Breast epithelium (tissue), 4 donors: Measurements from ENCODE around the gene ARL6IP5. TPM values are rescaled to one million over a fixed set of nuclear protein-coding genes. Genes with fewer than 3 reads are reported as not detected.

ENCODE experiments used
- DNase-seq, 2 donors: peaks; one replicate each; pipeline ENCODE4 v3.0.0-alpha.2; 2019; ENCODE audit warnings: low spot score in 2 of 2
- H3K27ac ChIP-seq, 2 donors: fragments of 200-600 bp; sonication (generic) in 1 of 2; one replicate each; pipeline ENCODE4 v1.5.1; 2016 to 2019; ENCODE audit warnings: mild to moderate bottlenecking in 1 of 2
- H3K27me3 ChIP-seq, 2 donors: fragments of 200-600 bp; sonication (generic) in 1 of 2; one replicate each; pipeline versions ENCODE4 v1.5.1 to v1.6.0; 2017 to 2019; ENCODE audit warnings: control low read depth in 1 of 2, mild to moderate bottlenecking in 1 of 2
- H3K36me3 ChIP-seq: fragments of 200-600 bp; one replicate; pipeline ENCODE4 v1.5.1; 2019
- H3K4me1 ChIP-seq, 2 donors: fragments of 200-600 bp; sonication (generic); one replicate each; pipeline ENCODE4 v1.5.1; 2016 to 2019; ENCODE audit warnings: control low read depth in 1 of 2
- H3K4me3 ChIP-seq, 3 donors: fragments of 200-600 bp; sonication (generic); 1 replicate in 2 of 3; 2 replicates in 1 of 3; pipeline ENCODE4 v1.5.1; 2016 to 2019; ENCODE audit warnings: mild to moderate bottlenecking in 3 of 3, moderate library complexity in 2 of 3
- H3K9me3 ChIP-seq, 2 donors: fragments of 200-600 bp; sonication (generic) in 1 of 2; one replicate each; pipeline ENCODE4 v1.5.1; 2016 to 2019; ENCODE audit warnings: control low read depth in 1 of 2
- POLR2A ChIP-seq: fragments of 450-650 bp; IDR thresholded peaks from one replicate; pipeline ENCODE4 v1.6.1; 2016; ENCODE audit warnings: antibody characterized with exemption, mild to moderate bottlenecking, moderate library complexity
- POLR2AphosphoS5 ChIP-seq, 3 donors: sonication (generic); formaldehyde crosslinking; IDR thresholded peaks; one replicate each; pipeline ENCODE4 v1.6.1; 2017; ENCODE audit warnings: antibody characterized with exemption in 3 of 3
- intact Hi-C: fragments of 100-400 bp; cut with DNase I; formaldehyde crosslinking; loops from one replicate; pipeline ENCODE4 v1.15.1; 2023; ENCODE audit warnings: low total_unique reads
- total RNA-seq, 3 donors: library from RNA; depleted of rRNA; stranded (reverse); fragments of >200 nt; gene quantifications; one replicate each; pipeline ENCODE4 v1.1.0, GENCODE V29; 2016
- TF ChIP-seq, protein P1 (sequence below), 3 donors: fragments of 450-650 bp; IDR thresholded peaks; one replicate each; pipeline ENCODE4 v1.5.1; 2016 to 2017; ENCODE audit warnings: antibody characterized with exemption in 3 of 3, mild to moderate bottlenecking in 3 of 3, moderate library complexity in 3 of 3

ARL6IP5 gene
- total RNA-seq, 3 donors from 2014 or later = 123 to 210 (median 174) TPM

DNA sequence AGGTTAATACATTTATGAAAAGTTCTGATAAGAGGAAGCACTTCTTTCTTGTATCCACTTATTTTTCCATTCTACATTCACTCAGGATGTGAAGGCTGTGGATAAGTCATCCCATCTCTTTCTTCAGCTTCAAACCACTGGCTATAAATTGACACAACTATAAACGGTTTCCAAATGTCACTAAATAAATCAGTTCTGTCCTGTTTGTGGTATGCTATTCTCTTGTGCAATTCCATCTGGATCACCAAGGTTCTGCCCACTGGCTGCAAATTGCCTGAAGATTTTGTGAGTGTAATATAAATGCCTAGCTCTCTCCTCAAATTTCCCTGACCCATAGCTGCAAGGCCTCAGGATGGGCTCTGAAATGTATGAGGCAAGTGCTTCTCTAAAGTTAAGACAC, 44.8 kb downstream of the ARL6IP5 start:
- no peaks in the 10 kb centered on the region for H3K36me3 ChIP-seq

DNA sequence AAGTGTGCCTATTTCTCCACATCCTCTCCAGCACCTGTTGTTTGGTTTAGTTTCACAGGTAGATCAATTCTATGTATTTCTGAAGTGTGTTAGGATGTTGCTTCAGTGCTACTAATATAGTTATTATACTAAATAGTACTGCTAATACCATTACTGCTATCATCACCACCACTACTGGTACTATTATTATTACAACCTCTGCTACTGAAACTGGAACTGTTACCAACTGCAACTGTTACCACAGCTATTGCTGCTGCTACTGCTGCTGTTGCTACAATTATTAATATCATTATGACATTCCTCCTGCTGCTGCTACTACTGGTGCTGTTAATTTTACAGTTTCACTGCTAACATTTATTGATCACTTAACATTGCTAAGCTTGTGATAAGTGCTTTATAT, 46.0 kb downstream of the ARL6IP5 start:
- intact Hi-C loops = no loop called here
- Histone ChIP-seq H3K4me1 (no peaks in the 10 kb centered on the region), H3K36me3 (no peaks in the 10 kb centered on the region), H3K27me3 (no peaks in the 10 kb centered on the region), H3K9me3 (no peaks in the 10 kb centered on the region), H3K4me3 (no peak overlapping the region), H3K27ac (no peak overlapping the region)
- DNase-seq = no peak
- TF ChIP-seq POLR2A (no peak), POLR2AphosphoS5 (IDR thresholded peaks at IDR 0.05) (no peak)
- TF ChIP-seq, protein P1, sequence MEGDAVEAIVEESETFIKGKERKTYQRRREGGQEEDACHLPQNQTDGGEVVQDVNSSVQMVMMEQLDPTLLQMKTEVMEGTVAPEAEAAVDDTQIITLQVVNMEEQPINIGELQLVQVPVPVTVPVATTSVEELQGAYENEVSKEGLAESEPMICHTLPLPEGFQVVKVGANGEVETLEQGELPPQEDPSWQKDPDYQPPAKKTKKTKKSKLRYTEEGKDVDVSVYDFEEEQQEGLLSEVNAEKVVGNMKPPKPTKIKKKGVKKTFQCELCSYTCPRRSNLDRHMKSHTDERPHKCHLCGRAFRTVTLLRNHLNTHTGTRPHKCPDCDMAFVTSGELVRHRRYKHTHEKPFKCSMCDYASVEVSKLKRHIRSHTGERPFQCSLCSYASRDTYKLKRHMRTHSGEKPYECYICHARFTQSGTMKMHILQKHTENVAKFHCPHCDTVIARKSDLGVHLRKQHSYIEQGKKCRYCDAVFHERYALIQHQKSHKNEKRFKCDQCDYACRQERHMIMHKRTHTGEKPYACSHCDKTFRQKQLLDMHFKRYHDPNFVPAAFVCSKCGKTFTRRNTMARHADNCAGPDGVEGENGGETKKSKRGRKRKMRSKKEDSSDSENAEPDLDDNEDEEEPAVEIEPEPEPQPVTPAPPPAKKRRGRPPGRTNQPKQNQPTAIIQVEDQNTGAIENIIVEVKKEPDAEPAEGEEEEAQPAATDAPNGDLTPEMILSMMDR (IDR thresholded peaks at IDR 0.05) = no peak

More for the DNA sequence above, 44.8 kb downstream of the ARL6IP5 start:
- no peak for DNase-seq
- Histone ChIP-seq H3K27ac (no peak overlapping the region), H3K9me3 (no peaks in the 10 kb centered on the region), H3K4me3 (no peak overlapping the region), H3K27me3 (no peaks in the 10 kb centered on the region), H3K4me1 (no peaks in the 10 kb centered on the region)
- intact Hi-C loops = no loop called here
- no peak for TF ChIP-seq POLR2AphosphoS5 (IDR thresholded peaks at IDR 0.05)
- TF ChIP-seq, protein P1 (IDR thresholded peaks at IDR 0.05) = no peak

DNA sequence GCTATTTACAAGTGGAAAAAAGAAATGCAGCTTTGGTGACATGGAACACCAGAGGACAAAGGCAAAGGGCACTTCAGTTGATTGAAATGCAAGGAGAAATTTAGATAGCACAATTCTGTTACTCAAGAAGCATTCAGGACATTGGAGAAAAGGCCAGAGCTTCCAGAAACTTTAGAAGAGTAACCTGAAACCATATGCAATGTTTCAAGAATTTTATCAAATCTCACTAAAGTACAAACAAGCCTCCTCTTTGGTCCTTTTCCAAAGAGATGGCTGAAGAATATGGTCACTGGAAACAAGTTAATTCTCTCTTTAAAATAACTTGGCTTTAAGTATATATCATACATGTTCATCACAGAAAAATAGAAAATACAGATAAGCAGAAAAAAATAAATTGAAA, 52.3 kb downstream of the ARL6IP5 start:
- Histone ChIP-seq H3K27ac (no peak overlapping the region), H3K4me3 (no peak overlapping the region), H3K36me3 (no peaks in the 10 kb centered on the region), H3K4me1 (no peaks in the 10 kb centered on the region), H3K9me3 (no peaks in the 10 kb centered on the region), H3K27me3 (no peaks in the 10 kb centered on the region)
- intact Hi-C loops = no loop called here
- TF ChIP-seq POLR2A = no peak
- TF ChIP-seq POLR2AphosphoS5 (IDR thresholded peaks at IDR 0.05) = no peak
- TF ChIP-seq, protein P1 (IDR thresholded peaks at IDR 0.05) = no peak
- DNase-seq = no peak

DNA sequence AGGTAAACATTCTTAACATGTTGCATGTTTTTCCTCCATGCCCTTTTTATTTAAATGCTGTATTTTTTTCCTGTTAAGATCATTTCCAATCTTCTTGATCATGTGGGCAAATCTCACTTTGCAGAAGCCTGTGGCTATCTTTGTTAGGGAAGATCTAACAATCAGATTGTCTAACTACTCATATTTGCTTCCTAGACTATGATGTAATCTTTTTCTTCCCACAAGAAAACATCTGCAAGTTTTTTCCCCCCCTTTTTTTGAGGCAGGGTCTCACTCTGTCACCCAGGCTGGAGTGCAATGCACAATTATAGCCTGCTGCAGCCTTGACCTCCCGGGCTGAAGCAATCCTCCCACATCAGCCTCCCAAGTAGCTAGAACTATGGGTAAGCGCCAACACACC, 52.7 kb downstream of the ARL6IP5 start:
- intact Hi-C loops = no loop called here
- DNase-seq = no peak
- no peaks in the 10 kb centered on the region for H3K9me3 ChIP-seq
- no peak overlapping the region for H3K27ac ChIP-seq
- no peaks in the 10 kb centered on the region for H3K4me1 ChIP-seq
- H3K4me3 ChIP-seq = no peak overlapping the region
- TF ChIP-seq POLR2AphosphoS5 (IDR thresholded peaks at IDR 0.05) = no peak
- no peak for TF ChIP-seq POLR2A
- TF ChIP-seq, protein P1 (IDR thresholded peaks at IDR 0.05) = no peak
- H3K36me3 ChIP-seq = no peaks in the 10 kb centered on the region
- H3K27me3 ChIP-seq = no peaks in the 10 kb centered on the region

DNA sequence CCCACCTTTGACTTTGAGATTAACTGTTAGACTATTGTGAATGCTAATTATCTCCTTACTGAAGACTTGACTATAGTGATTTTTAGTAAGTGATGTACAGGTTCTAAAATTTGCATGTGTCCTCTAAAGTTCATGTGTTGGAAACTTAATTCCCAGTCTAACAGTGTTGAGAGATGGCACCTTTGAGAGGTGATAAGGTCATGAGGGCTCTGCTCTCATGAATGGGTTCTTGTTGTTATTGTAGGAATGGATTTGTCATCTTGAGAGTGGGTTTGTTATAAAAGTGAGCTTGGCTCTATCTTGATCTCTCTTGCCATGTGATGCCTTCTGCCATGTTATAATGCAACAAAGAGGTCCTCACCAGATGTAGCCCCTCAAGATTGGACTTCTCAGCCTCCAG, 56.6 kb downstream of the ARL6IP5 start:
- Histone ChIP-seq H3K27me3 (no peaks in the 10 kb centered on the region), H3K9me3 (no peaks in the 10 kb centered on the region), H3K36me3 (no peaks in the 10 kb centered on the region), H3K4me3 (no peak overlapping the region), H3K4me1 (no peaks in the 10 kb centered on the region), H3K27ac (no peak overlapping the region)
- no peak for TF ChIP-seq POLR2AphosphoS5 (IDR thresholded peaks at IDR 0.05)
- TF ChIP-seq, protein P1 (IDR thresholded peaks at IDR 0.05) = no peak
- no peak for TF ChIP-seq POLR2A
- DNase-seq = no peak
- intact Hi-C loops = no loop called here
